ENCODE results near the gene IL31RA.

Gene IL31RA

DNA sequence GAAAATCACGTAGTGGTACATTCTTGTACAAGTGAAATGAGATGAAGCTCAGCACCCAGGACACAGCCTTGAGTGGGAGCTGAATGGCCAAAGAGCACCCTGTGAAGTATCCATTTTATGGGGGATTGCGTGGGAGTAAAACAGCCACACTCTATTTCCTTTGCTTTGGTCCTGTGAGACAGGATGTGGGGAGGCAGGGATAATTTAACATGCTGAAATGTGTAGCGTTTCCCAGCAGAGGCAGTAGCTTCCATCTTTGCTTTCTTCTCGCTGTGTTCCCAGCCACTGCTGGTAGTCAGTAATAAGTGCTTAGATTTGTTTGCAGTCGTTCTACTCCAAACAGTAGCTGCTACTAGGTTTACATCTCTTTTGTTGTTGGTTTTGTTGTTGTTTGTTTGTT, 4.4 kb downstream of the IL31RA start:
- Histone ChIP-seq H3K4me3 (ENCODE audit: low read depth in 1 of 2, low read length in 2 of 2) (no peak overlapping the region), H3K4me2 (ENCODE audit: insufficient read depth, low read length) (peak overlapping the region; percentile 43; the same call in 1 of the 2 replicates), H3K9ac (ENCODE audit: low read depth, low read length) (peak overlapping the region; percentile 20; the same call in 1 of the 2 replicates), H3K4me1 (ENCODE audit: insufficient read depth, low read length) (peaks cover 45% of the 10 kb centered on the region), H3K36me3 (ENCODE audit: insufficient read depth, low read length) (no peaks in the 10 kb centered on the region), H3K27me3 (ENCODE audit: insufficient read depth, low read length, poor library complexity) (no peaks in the 10 kb centered on the region), H3K27ac (ENCODE audit: low read length) (peak overlapping the region; percentile 69), H4K20me1 (ENCODE audit: insufficient read depth, low read length) (no peaks in the 10 kb centered on the region), H3K9me3 (ENCODE audit: insufficient read depth, low read length, severe bottlenecking) (no peaks in the 10 kb centered on the region), H3K79me2 (ENCODE audit: insufficient read depth, low read length) (no peaks in the 10 kb centered on the region), H2AFZ (ENCODE audit: low read depth, low read length) (peak overlapping the region; percentile 32; the same call in 1 of the 2 replicates)
- DNase-seq = peak; percentile 67
- peak; percentile 56 for TF ChIP-seq CTCF (IDR thresholded peaks at IDR 0.05; ENCODE audit: borderline replicate concordance, extremely low read depth, low read length, poor library complexity, severe bottlenecking)
- no peak for TF ChIP-seq EZH2 (IDR thresholded peaks at IDR 0.05; ENCODE audit: borderline replicate concordance, low read depth, low read length, severe bottlenecking)
- ATAC-seq (ENCODE audit: insufficient read depth, low read depth) = peak; percentile 79

DNA sequence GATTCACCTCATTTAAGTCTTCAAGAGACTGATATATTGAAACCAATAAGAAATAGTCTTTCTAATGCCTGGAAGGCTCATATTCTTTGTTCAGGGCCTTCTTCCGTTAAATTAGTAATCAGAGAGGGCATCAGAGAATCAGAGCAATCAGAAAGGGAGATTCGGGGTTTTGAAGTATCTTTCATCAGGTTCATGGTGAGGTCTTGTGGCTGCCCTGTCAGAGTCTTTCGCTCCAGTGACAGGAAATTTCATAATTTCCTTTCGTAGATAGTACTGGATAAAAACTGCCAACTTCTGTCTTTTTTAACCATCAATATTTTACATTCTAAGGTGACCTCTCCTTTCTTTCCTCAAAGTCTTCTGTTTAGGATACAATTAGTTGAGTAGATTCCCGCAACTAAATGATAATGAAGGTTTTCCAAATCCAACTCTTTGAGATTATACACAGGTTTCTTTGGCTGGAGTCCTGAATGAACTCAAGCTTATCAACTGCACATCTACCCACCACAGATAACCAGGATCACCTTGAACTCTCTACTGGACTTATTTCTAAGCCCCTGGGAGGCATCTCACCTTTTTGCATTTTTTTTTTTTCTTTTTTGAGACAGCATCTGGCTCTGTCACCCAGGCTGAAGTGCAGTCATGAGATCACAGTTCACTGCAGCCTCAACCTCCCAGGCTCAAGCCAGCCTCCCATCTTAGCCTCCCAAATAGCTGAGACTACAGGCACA, 5.5 kb downstream of the IL31RA start:
- peaks cover 45% of the 10 kb centered on the region for H3K4me1 ChIP-seq (ENCODE audit: insufficient read depth, low read length)

GRCh38 chr5:55857247-55857640, 6.1 kb downstream of the IL31RA start:
- H3K9ac ChIP-seq (ENCODE audit: low read depth, low read length) = peak overlapping the region; percentile 28; the same call in 1 of the 2 replicates
- H2AFZ ChIP-seq (ENCODE audit: low read depth, low read length) = no peak overlapping the region
- no peaks in the 10 kb centered on the region for H3K9me3 ChIP-seq (ENCODE audit: insufficient read depth, low read length, severe bottlenecking)
- peak overlapping the region; percentile 69 for H3K27ac ChIP-seq (ENCODE audit: low read length)
- H4K20me1 ChIP-seq (ENCODE audit: insufficient read depth, low read length) = no peaks in the 10 kb centered on the region
- no peaks in the 10 kb centered on the region for H3K79me2 ChIP-seq (ENCODE audit: insufficient read depth, low read length)
- ATAC-seq (ENCODE audit: insufficient read depth, low read depth) (no peak), DNase-seq (no peak)
- TF ChIP-seq EZH2 (IDR thresholded peaks at IDR 0.05; ENCODE audit: borderline replicate concordance, low read depth, low read length, severe bottlenecking) = no peak
- TF ChIP-seq CTCF (IDR thresholded peaks at IDR 0.05; ENCODE audit: borderline replicate concordance, extremely low read depth, low read length, poor library complexity, severe bottlenecking) = no peak
- no peak overlapping the region for H3K4me3 ChIP-seq (ENCODE audit: low read depth in 1 of 2, low read length in 2 of 2)
- H3K4me1 ChIP-seq (ENCODE audit: insufficient read depth, low read length) = peaks cover 45% of the 10 kb centered on the region
- no peaks in the 10 kb centered on the region for H3K36me3 ChIP-seq (ENCODE audit: insufficient read depth, low read length)
- H3K27me3 ChIP-seq (ENCODE audit: insufficient read depth, low read length, poor library complexity) = no peaks in the 10 kb centered on the region
- H3K4me2 ChIP-seq (ENCODE audit: insufficient read depth, low read length) = peak overlapping the region; percentile 43; the same call in 1 of the 2 replicates

More for the DNA sequence above, 5.5 kb downstream of the IL31RA start:
- peak overlapping the region; percentile 69 for H3K27ac ChIP-seq (ENCODE audit: low read length)
- H3K9ac ChIP-seq (ENCODE audit: low read depth, low read length) = peak overlapping the region; percentile 28; the same call in 1 of the 2 replicates
- H3K36me3 ChIP-seq (ENCODE audit: insufficient read depth, low read length) = no peaks in the 10 kb centered on the region
- H3K79me2 ChIP-seq (ENCODE audit: insufficient read depth, low read length) = no peaks in the 10 kb centered on the region
- TF ChIP-seq EZH2 (IDR thresholded peaks at IDR 0.05; ENCODE audit: borderline replicate concordance, low read depth, low read length, severe bottlenecking) = no peak
- TF ChIP-seq CTCF (IDR thresholded peaks at IDR 0.05; ENCODE audit: borderline replicate concordance, extremely low read depth, low read length, poor library complexity, severe bottlenecking) = no peak
- H3K27me3 ChIP-seq (ENCODE audit: insufficient read depth, low read length, poor library complexity) = no peaks in the 10 kb centered on the region
- H3K9me3 ChIP-seq (ENCODE audit: insufficient read depth, low read length, severe bottlenecking) = no peaks in the 10 kb centered on the region
- H2AFZ ChIP-seq (ENCODE audit: low read depth, low read length) = no peak overlapping the region
- DNase-seq (peak; percentile 53), ATAC-seq (ENCODE audit: insufficient read depth, low read depth) (peak; percentile 77)
- H3K4me3 ChIP-seq (ENCODE audit: low read depth in 1 of 2, low read length in 2 of 2) = no peak overlapping the region
- H3K4me2 ChIP-seq (ENCODE audit: insufficient read depth, low read length) = peak overlapping the region; percentile 43; the same call in 1 of the 2 replicates
- H4K20me1 ChIP-seq (ENCODE audit: insufficient read depth, low read length) = no peaks in the 10 kb centered on the region

All from DND-41 (cell line).